HepG2 (cell line): Measurements from ENCODE around the gene PAK2. TPM values are rescaled to one million over a fixed set of nuclear protein-coding genes. Genes with fewer than 3 reads are reported as not detected.

Source experiments
- HDAC6 ChIP-seq: fragments of 200-600 bp; sonication (generic); IDR thresholded peaks from 2 replicates; pipeline ENCODE4 v1.7.0; 2017; ENCODE audit warnings: mild to moderate bottlenecking, antibody characterized with exemption, low read length, low read depth
- HOXD1 ChIP-seq: sonication (generic); formaldehyde crosslinking; IDR thresholded peaks from 2 replicates; pipeline ENCODE4 v1.5.0; 2020; ENCODE audit warnings: missing genetic modification reagents
- MAF1 ChIP-seq: sonication (generic); formaldehyde crosslinking; IDR thresholded peaks from 2 replicates; pipeline ENCODE4 v1.5.0; 2020; ENCODE audit warnings: missing genetic modification reagents, borderline replicate concordance
- RERE ChIP-seq: IDR thresholded peaks from 2 replicates; pipeline ENCODE4 v1.6.1; 2016; ENCODE audit warnings: low read depth, missing genetic modification reagents, missing compliant biosample characterization
- RORA ChIP-seq: sonication (generic); formaldehyde crosslinking; IDR thresholded peaks from 2 replicates; pipeline ENCODE4 v1.5.0; 2020; ENCODE audit warnings: mild to moderate bottlenecking, missing genetic modification reagents, moderate library complexity
- SKIL ChIP-seq: sonication (generic); formaldehyde crosslinking; IDR thresholded peaks from 2 replicates; pipeline ENCODE4 v1.8.0; 2022; ENCODE audit warnings: missing genetic modification reagents, mild to moderate bottlenecking, moderate library complexity, borderline replicate concordance
- SMC3 ChIP-seq: IDR thresholded peaks from 2 replicates; pipeline ENCODE4 v1.6.1; 2011; ENCODE audit warnings: low read length, improper control_type of control experiment
- U2AF2 ChIP-seq: fragments of 200-400 bp; formaldehyde crosslinking; IDR thresholded peaks from 2 replicates; pipeline ENCODE4 v1.6.1; 2017; ENCODE audit warnings: low read depth, mild to moderate bottlenecking, low read length
- ZBTB10 ChIP-seq: sonication (generic); formaldehyde crosslinking; IDR thresholded peaks from 2 replicates; pipeline ENCODE4 v1.4.0; 2020; ENCODE audit warnings: missing genetic modification reagents, borderline replicate concordance
- ZBTB20 ChIP-seq: sonication (generic); formaldehyde crosslinking; IDR thresholded peaks from 2 replicates; pipeline ENCODE4 v1.8.1; 2023; ENCODE audit warnings: missing genetic modification reagents, low read depth, mild to moderate bottlenecking, borderline replicate concordance
- ZNF136 ChIP-seq: sonication (generic); formaldehyde crosslinking; IDR thresholded peaks from 2 replicates; pipeline ENCODE4 v1.8.1; 2022; ENCODE audit warnings: low read depth, mild to moderate bottlenecking, moderate library complexity, missing genetic modification reagents
- ZNF20 ChIP-seq: sonication (generic); formaldehyde crosslinking; IDR thresholded peaks from 2 replicates; pipeline ENCODE4 v1.4.0; 2020; ENCODE audit warnings: mild to moderate bottlenecking, moderate library complexity, missing genetic modification reagents
- ZNF225 ChIP-seq: sonication (generic); formaldehyde crosslinking; IDR thresholded peaks from 2 replicates; pipeline ENCODE4 v1.4.0; 2020; ENCODE audit warnings: mild to moderate bottlenecking, missing genetic modification reagents
- ZNF253 ChIP-seq: sonication (generic); formaldehyde crosslinking; IDR thresholded peaks from 2 replicates; pipeline ENCODE4 v1.8.0; 2022; ENCODE audit warnings: mild to moderate bottlenecking, missing genetic modification reagents, borderline replicate concordance
- ZNF441 ChIP-seq: sonication (generic); formaldehyde crosslinking; IDR thresholded peaks from 2 replicates; pipeline ENCODE4 v1.7.0; 2021; ENCODE audit warnings: missing genetic modification reagents, borderline replicate concordance
- ZNF446 ChIP-seq: sonication (generic); formaldehyde crosslinking; IDR thresholded peaks from 2 replicates; pipeline ENCODE4 v1.5.0; 2020; ENCODE audit warnings: mild to moderate bottlenecking, missing genetic modification reagents
- polyA plus RNA-seq, 8 experiments: library from polyadenylated mRNA; depleted of rRNA in 3 of 8; stranded (reverse) in 7 of 8; unstranded in 1 of 8; fragments of >200 nt; fragmentation: Illumina TruSeq in 4 of 8; extraction: Trizol in 4 of 8; gene quantifications; 2 replicates each; pipeline versions ENCODE4 v1.2.1 to v1.2.3, GENCODE V29; 2011 to 2016; ENCODE audit warnings: low read depth in 4 of 8, missing spikeins in 1 of 8, mixed read lengths in 1 of 8; ENCODE audit not compliant: insufficient read depth in 1 of 8
- total RNA-seq, 5 experiments: library from RNA; depleted of rRNA; stranded (reverse); fragments of >200 nt; fragmentation: Illumina TruSeq; extraction: Trizol; gene quantifications; 2 replicates each; pipeline ENCODE4 v1.2.3, GENCODE V29; 2016; ENCODE audit warnings: low read depth in 1 of 5
- TF ChIP-seq, protein P1 (sequence below): sonication (generic); formaldehyde crosslinking; IDR thresholded peaks from 2 replicates; pipeline ENCODE4 v1.5.0; 2020; ENCODE audit warnings: missing genetic modification reagents

PAK2 gene
- total and polyA plus RNA-seq, 2 of the 13 experiments (the other 11 are each of a cell fraction or from before 2014, with no cell fraction given) = 23.0 to 24.7 TPM

GRCh38 chr3:196711838-196712513 lies 27.7 kb upstream of the PAK2 start, which contains the start of the genes CEP19 and PIGX (continued):
- 0 out of 2 replicates have a peak, but pooled peaks have one; percentile 4 for TF ChIP-seq ZBTB10
- TF ChIP-seq RERE (CRISPR knock-in tag) = no peak
- no peak for TF ChIP-seq ZNF20
- TF ChIP-seq, protein P1, sequence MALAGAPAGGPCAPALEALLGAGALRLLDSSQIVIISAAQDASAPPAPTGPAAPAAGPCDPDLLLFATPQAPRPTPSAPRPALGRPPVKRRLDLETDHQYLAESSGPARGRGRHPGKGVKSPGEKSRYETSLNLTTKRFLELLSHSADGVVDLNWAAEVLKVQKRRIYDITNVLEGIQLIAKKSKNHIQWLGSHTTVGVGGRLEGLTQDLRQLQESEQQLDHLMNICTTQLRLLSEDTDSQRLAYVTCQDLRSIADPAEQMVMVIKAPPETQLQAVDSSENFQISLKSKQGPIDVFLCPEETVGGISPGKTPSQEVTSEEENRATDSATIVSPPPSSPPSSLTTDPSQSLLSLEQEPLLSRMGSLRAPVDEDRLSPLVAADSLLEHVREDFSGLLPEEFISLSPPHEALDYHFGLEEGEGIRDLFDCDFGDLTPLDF = peak; percentile 72; the same call in 1 of the 2 replicates
- no peak for TF ChIP-seq U2AF2
- no peak for TF ChIP-seq HDAC6
- TF ChIP-seq SKIL = no peak
- TF ChIP-seq ZNF441 (CRISPR knock-in tag) = no peak
- TF ChIP-seq ZNF225 (CRISPR knock-in tag) = no peak
- TF ChIP-seq ZBTB20 (CRISPR knock-in tag) = no peak
- 0 out of 2 replicates have a peak, but pooled peaks have one; percentile 10 for TF ChIP-seq ZNF446 (CRISPR knock-in tag)
- no peak for TF ChIP-seq HOXD1 (CRISPR knock-in tag)
- TF ChIP-seq RORA (CRISPR knock-in tag) = no peak
- TF ChIP-seq ZNF253 = no peak
- no peak for TF ChIP-seq SMC3
- TF ChIP-seq MAF1 (CRISPR knock-in tag) = no peak
- TF ChIP-seq ZNF136 (CRISPR knock-in tag) = 0 out of 2 replicates have a peak, but pooled peaks have one; percentile 65
